ENCODE results near the gene SELENBP1.
"Not testable (repeated sequence)": the region's sequence is repeated elsewhere in the genome, so short reads cannot be mapped to it uniquely, and the experiment has no call there.

Gene SELENBP1

DNA sequence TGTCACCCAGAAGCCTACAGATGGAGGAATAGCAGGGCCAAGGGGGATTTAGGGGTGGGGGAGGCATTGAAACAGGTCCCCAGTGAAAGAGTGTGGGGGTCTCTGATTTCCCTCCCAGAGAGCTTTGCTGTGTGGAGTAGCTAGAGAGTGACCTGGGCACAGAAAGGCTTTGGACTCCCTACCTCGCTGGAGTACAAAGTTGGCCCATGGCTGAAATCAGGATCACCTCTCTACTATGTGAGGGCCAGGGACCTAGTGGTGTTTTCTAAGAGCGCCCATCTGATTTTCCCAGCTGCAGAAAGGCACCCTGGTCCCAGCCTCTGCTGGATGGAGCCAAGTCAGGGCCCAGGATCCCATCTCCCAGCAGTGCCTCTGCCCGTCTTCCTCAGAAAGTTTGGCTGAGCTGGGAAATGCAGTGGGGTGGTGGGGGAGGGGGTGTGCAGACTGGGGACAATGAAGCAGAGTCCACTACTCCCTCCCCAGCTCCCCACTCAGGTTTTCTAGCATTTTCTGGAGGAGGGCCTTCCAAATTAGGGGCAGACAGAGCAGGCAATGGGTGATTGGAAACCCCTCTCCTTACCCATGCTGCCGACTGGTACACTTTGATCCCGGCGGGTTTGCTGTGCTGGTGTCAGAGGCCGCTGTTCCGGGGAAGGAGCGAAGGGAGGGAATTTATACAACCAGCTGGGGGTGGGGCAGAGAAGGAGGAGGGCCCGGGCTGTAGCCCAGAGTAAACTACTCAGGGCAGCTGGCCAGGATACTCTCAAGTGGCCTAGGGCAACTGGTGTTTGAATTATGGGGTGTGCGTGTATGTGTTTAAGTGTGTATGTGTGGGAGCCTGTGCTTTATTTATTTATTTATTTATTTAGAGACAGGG is at the start of gene SELENBP1:
TSS of gene SELENBP1 (minus strand) at position 648 of the 877 bp plus-strand sequence. CDS start at position 584, 64 bp downstream.
- no peak for FAIRE-seq

DNA sequence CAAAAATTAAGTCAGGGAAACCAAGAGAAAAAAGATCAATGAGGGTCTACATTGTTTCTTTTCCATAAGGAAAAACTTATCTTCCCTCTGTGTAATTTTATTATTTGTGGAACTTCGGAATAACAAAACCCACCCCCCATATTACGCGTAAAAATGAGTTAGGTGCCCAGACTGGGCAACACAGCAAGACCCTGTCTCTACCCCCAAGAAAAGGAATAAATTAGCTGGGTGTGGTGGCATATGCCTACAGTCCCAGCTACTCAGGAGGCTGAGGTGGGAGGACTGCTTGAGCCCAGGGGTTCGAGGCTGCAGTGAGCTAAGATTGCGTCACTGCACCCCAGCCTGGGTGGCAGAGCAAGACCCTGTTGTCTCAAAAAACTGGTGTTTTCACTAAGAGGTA is 47.3 kb upstream of the SELENBP1 start:
- no peak for FAIRE-seq

DNA sequence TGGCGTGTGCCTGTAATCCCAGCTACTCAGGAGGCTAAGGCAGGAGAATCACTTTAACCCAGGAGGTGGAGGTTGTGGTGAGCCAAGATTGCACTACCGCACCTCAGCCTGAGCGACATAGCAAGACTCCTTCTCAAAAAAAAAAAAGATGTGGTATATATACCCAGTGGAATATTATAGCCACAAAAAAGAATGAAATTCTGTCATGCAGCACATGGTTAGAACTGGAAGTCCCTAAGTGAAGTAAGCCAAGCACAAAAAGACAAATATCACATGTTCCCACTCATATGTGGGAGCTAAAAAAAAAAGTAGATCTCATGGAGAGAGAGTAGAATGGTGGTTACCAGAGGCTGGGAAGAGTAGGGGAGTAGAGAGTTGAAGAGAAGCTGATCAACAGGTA is 45.6 kb upstream of the SELENBP1 start:
- FAIRE-seq = no peak

DNA sequence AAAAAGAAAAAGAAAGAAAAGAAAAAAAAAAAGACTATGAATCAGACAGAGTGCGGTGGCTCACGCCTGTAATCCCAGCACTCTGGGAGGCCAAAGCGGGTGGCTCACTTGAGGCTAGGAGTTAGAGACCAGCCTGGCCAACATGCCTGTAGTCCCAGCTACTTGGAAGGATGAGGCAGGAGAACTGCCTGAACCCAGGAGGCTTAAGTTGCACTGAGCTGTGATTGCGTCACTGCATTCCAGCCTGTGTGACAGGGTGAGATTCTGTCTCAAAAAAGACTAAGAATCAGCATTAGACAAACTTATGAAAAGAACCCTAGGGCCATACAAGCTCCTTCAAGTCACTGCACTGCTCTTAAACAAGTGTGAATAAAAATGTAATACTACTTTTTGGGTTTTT is 43.7 kb upstream of the SELENBP1 start:
- FAIRE-seq = no peak

DNA sequence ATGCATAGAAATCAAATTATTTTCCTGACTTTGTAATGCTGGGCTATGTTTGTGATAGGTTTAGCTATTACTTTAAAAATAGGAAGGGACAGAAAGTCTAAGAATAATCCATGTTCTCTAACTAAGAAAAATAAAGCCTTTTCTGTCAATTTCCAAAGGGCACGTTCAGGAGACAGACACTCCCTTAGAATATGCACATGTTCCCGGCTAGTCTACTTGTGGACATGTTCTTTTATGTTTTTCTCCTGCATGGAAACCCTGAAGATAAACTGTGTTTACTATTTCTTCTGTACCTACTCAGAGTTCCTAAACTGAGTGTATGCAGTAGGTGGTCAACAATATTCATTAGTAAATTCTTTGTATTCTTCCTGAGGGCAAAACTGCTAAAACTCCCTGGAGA is 39.4 kb upstream of the SELENBP1 start:
- no peak for FAIRE-seq

DNA sequence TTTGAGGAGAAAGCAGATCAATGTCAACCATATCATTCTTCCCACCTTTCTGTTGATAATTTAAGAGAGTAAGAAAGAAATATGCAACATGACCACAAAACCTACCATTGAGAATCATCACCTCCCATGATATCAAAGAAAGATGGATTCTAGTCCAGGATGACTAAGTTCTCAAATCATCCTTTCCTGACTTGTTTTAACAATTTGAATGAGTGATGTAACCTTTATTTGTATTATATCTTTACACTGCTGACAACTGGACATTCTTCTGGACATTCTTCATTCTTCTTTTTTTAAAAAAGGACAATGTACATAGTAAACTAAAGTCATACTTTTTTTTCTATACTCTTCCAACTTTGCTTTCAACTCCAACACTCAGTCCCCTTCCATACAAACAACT is 36.4 kb upstream of the SELENBP1 start:
- FAIRE-seq = no peak

DNA sequence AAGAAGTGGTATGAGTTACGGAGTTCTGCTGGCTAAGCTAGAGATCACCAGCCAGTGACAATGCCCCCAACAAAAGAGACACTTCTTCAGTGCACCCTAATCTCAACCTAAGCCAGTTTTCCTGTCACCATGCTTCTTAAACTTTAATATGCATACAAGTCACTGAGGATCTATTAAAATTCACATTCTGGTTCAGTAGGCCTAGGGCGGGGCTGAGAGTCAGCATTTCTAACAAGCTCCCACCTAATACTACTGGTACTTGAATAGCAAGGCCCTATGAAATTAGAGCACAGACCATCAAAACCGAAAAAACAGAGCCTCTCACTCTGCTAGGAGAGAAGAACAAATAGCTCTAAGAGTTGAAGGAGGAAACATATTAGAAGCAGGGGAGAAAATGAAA is 34.8 kb upstream of the SELENBP1 start:
- FAIRE-seq = no peak

- no peak for FAIRE-seq
Observed at GRCh38 chr1:151406176-151406575, 33.7 kb upstream of the SELENBP1 start.

DNA sequence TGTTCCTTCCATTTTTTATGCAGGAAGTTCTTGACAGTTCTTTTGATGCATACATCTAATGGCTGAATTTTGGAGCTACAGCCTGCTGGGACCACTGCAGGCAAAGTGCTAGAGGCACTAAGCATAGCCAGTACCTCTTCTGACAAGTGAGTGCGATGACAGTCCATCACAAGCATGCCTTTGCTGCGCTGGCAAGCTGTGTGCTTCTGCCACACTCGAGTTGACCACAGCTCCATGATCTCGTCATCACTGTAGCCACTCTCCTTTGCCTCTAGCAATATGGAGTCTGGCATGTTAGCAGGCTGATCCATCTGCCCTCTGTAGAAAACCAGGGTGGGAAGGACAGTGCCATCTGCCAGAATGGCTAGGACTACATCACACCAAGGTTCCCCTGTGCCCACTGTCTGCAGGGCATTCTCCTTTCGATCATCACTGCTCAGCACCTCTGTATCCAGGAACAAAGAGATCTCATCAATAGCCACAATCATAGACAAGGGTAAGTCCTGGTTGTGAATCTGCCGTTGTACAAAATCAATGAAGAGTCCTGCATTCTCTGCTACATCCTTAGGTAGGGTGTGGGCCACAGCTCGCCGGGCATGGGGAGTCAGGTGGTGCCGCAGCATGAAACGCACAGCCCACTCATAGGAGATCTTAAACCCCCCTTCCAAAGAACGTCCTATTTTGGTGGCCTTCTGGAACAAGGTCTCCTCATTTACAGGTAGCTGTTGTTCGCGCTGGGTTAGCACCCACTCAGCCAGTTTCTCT is 32.9 kb upstream of the SELENBP1 start:
- FAIRE-seq = no peak

DNA sequence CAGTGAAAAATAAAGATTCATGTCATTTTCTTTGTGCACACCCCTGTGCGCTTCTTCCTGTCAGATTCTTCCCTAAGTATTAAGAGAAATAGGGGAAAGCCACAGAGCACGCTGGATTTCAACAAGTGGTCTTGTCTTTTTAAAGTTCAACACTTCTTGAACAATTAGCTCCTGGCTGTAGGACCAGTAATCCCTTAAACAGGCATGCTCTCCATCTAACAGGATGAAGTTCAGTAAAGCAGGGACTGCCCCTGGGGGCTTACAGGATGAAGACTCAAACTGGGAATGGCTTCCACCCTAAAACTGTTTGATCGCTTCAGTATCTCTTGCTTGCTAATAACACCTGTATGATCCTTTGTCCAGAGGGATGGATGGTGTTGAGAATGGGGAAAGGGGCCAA is 31.1 kb upstream of the SELENBP1 start:
- no peak for FAIRE-seq

- no peak for FAIRE-seq
Observed at GRCh38 chr1:151402764-151403163, 30.3 kb upstream of the SELENBP1 start.

DNA sequence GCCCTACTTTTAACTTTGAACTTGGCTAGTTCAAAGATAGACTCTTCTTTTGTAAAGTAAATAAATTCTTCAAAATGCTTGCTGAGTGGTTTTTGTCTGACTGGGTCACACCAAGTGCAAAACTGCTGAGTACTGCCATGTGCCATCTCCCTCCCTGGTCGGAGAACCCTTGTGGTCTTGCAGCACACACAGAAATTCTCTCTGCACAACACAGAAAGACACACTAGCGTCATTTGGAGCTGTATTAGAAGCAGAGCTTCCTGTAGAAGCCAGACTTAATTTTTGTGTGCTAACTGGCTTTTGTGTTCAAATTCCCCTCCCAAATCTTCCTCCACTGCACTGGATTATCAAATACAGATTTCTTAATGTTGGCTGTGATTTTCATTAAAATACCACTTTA is 29.4 kb upstream of the SELENBP1 start:
- FAIRE-seq = no peak

DNA sequence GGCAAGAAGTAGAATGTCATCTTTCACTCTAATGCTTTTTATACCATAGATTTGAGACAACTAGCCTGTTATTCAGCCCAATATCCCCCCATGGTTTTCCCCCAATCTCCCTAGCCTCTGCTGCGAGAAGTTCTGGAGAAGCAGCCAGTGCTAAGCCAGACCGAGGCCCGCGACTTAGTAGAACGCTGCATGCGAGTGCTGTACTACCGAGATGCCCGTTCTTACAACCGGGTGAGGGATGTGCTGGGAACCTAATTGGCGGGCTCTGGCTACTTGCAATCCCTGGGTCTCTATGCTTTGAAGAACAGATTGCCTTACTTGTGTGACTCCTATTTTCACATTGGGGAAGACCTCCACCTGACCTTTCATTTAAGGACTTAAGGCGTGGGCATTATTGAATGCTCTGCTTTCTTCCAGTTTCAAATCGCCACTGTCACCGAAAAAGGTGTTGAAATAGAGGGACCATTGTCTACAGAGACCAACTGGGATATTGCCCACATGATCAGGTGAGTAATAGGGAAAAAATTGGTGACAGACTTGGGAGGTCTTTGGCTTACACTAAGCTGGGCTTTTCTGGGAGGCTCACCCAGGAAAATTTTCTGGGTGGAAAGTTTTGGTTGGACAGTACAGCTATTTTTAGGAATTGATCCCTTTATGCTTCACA is 28.8 kb upstream of the SELENBP1 start:
- no peak for FAIRE-seq

- FAIRE-seq = peak; percentile 96
Observed at GRCh38 chr1:151399324-151400171, 27.0 kb upstream of the SELENBP1 start, which contains the start of gene PSMB4. TSS of gene PSMB4 (plus strand) at chr1:151399573. CDS start at chr1:151399588, 15 bp downstream.

GRCh38 chr1:151396265-151396664 is 23.8 kb upstream of the SELENBP1 start:
- FAIRE-seq = not testable (repeated sequence)

- FAIRE-seq = no peak
Observed at GRCh38 chr1:151393583-151393982, 21.1 kb upstream of the SELENBP1 start.

DNA sequence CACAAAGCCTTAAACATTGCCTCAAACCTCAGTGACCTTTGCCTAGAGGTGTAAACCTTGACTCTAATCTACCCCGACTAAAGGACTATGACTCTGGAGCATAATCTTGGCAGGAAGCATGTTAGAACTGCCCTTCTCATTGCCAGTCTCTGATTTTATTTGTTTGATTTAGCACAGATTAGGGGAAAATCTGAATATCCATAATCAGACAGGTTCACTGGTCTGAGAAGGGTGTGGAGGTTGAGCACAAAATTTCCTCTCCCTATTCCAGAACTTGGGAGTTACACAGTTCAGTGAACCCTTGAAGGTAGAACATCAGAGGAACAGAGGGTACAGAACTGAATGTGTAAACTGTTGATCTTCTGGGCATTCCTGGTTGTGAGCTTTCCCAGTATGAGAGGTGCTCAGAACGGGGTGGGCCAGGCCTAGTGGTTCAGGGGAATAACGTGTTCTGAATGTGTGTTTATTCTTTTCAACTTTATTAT is 18.6 kb upstream of the SELENBP1 start:
- no peak for FAIRE-seq

GRCh38 chr1:151390221-151391078 is 17.9 kb upstream of the SELENBP1 start:
- not testable (repeated sequence) for FAIRE-seq

DNA sequence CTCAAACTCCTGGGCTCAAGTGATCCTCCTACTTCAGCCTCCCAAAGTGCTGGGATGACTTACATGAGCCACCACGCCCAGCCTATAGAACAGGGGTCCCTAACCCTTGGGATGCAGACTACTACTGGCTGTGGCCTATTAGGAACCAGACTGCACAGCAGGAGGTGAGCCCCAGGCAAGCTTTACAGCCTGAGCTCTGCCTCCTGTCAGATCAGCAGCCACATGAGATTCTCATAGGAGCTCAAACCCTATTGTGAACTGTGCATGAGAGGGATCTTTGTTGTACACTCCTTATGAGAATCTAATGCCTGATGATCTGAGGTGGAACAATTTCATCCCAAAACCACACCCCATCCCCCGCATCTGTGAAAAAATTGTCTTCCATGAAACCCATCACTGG is 13.5 kb upstream of the SELENBP1 start:
- FAIRE-seq = no peak

DNA sequence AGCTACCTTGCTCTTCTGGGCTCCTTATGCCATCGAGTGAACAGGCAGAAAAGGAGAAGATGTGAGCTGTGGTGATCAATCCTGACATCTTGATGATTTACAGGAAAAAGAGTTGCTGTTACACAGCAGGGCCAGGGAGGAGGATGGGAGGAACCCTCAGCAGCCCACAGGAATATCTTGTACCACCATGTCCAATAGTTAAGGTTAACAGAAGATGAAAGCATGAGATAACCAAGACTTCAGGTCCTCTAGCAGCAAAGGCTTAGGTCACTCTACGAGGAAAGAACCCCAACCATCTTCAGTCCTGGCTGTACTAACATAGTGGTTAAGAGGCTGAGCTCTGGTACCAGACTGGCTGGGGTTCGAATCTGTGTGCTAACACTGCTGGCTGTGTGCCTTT is 12.1 kb upstream of the SELENBP1 start:
- FAIRE-seq = no peak
